Panc1 (cell line): ENCODE results near the gene BAHCC1.

Experiments
- CTCF ChIP-seq: fragments of 450-650 bp; IDR thresholded peaks from 2 replicates; pipeline ENCODE4 v1.5.1; 2017; ENCODE audit warnings: mild to moderate bottlenecking
- SIN3A ChIP-seq: IDR thresholded peaks from 2 replicates; pipeline ENCODE4 v1.6.1; 2012; ENCODE audit warnings: low read depth, mild to moderate bottlenecking, low read length, moderate library complexity, borderline replicate concordance; ENCODE audit not compliant: insufficient read depth
- TCF7L2 ChIP-seq: IDR thresholded peaks from 2 replicates; pipeline ENCODE4 v1.6.1; 2011; ENCODE audit warnings: mild to moderate bottlenecking, low read depth, low read length, inconsistent platforms

GRCh38 chr17:81412490-81413093, 17.3 kb downstream of the BAHCC1 start:
- TF ChIP-seq CTCF: no peak
- TF ChIP-seq TCF7L2: no peak
- no peak for TF ChIP-seq SIN3A
